HepG2 (cell line): ENCODE results near the gene LAMB2. TPM values are rescaled to one million over a fixed set of nuclear protein-coding genes. Genes with fewer than 3 reads are reported as not detected.

Experiments used
- ARID2 ChIP-seq: sonication (generic); formaldehyde crosslinking; IDR thresholded peaks from 2 replicates; pipeline ENCODE4 v1.8.1; 2022; ENCODE audit warnings: mild to moderate bottlenecking, missing genetic modification reagents, borderline replicate concordance
- ARID4A ChIP-seq: sonication (generic); formaldehyde crosslinking; IDR thresholded peaks from 2 replicates; pipeline ENCODE4 v1.5.0; 2020; ENCODE audit warnings: mild to moderate bottlenecking, missing genetic modification reagents, borderline replicate concordance
- FOXK1 ChIP-seq: sonication (generic); formaldehyde crosslinking; IDR thresholded peaks from 2 replicates; pipeline ENCODE4 v1.4.0; 2020; ENCODE audit warnings: low read depth, missing genetic modification reagents, borderline replicate concordance
- GPBP1L1 ChIP-seq: sonication (generic); formaldehyde crosslinking; IDR thresholded peaks from 2 replicates; pipeline ENCODE4 v1.5.0; 2020; ENCODE audit warnings: mild to moderate bottlenecking, missing genetic modification reagents
- HNF4A ChIP-seq: sonication (generic); formaldehyde crosslinking; IDR thresholded peaks from 2 replicates; pipeline ENCODE4 v1.4.0; 2020; ENCODE audit warnings: missing genetic modification reagents
- NFE2L1 ChIP-seq: sonication (generic); formaldehyde crosslinking; IDR thresholded peaks from 2 replicates; pipeline ENCODE4 v1.4.0; 2020; ENCODE audit warnings: missing genetic modification reagents, mild to moderate bottlenecking, borderline replicate concordance
- SKIL ChIP-seq: sonication (generic); formaldehyde crosslinking; IDR thresholded peaks from 2 replicates; pipeline ENCODE4 v1.8.0; 2022; ENCODE audit warnings: missing genetic modification reagents, mild to moderate bottlenecking, moderate library complexity, borderline replicate concordance
- SMYD3 ChIP-seq: sonication (generic); formaldehyde crosslinking; IDR thresholded peaks from 2 replicates; pipeline ENCODE4 v1.8.1; 2023; ENCODE audit warnings: mild to moderate bottlenecking, missing genetic modification reagents
- TARDBP ChIP-seq: sonication (generic); formaldehyde crosslinking; IDR thresholded peaks from 2 replicates; pipeline ENCODE4 v1.8.0; 2022; ENCODE audit warnings: mild to moderate bottlenecking, missing genetic modification reagents
- WIZ ChIP-seq: sonication (generic); formaldehyde crosslinking; IDR thresholded peaks from 2 replicates; pipeline ENCODE4 v1.5.1; 2020; ENCODE audit warnings: mild to moderate bottlenecking, missing genetic modification reagents
- ZMAT3 ChIP-seq: sonication (generic); formaldehyde crosslinking; conservative IDR thresholded peaks from 2 replicates; pipeline ENCODE4 v1.7.0; 2021; ENCODE audit warnings: missing genetic modification reagents
- ZNF382 ChIP-seq: sonication (generic); formaldehyde crosslinking; IDR thresholded peaks from 2 replicates; pipeline ENCODE4 v1.5.0; 2020; ENCODE audit warnings: missing genetic modification reagents, mild to moderate bottlenecking, borderline replicate concordance
- ZNF598 ChIP-seq: sonication (generic); formaldehyde crosslinking; IDR thresholded peaks from 2 replicates; pipeline ENCODE4 v1.5.1; 2020; ENCODE audit warnings: mild to moderate bottlenecking, missing genetic modification reagents, borderline replicate concordance
- ZNF652 ChIP-seq: IDR thresholded peaks from 2 replicates; pipeline ENCODE4 v1.6.1; 2016; ENCODE audit warnings: low read depth, borderline replicate concordance
- ZNF883 ChIP-seq: sonication (generic); formaldehyde crosslinking; IDR thresholded peaks from 2 replicates; pipeline ENCODE4 v1.5.1; 2020; ENCODE audit warnings: mild to moderate bottlenecking, missing genetic modification reagents; ENCODE audit errors: not compliant biosample characterization
- ZSCAN12 ChIP-seq: sonication (generic); formaldehyde crosslinking; IDR thresholded peaks from 2 replicates; pipeline ENCODE4 v1.9.0; 2021; ENCODE audit warnings: mild to moderate bottlenecking, missing genetic modification reagents
- polyA plus RNA-seq, 8 experiments: library from polyadenylated mRNA; depleted of rRNA in 3 of 8; stranded (reverse) in 7 of 8; unstranded in 1 of 8; fragments of >200 nt; fragmentation: Illumina TruSeq in 4 of 8; extraction: Trizol in 4 of 8; gene quantifications; 2 replicates each; pipeline versions ENCODE4 v1.2.1 to v1.2.3, GENCODE V29; 2011 to 2016; ENCODE audit warnings: low read depth in 4 of 8, missing spikeins in 1 of 8, mixed read lengths in 1 of 8; ENCODE audit not compliant: insufficient read depth in 1 of 8
- total RNA-seq, 5 experiments: library from RNA; depleted of rRNA; stranded (reverse); fragments of >200 nt; fragmentation: Illumina TruSeq; extraction: Trizol; gene quantifications; 2 replicates each; pipeline ENCODE4 v1.2.3, GENCODE V29; 2016; ENCODE audit warnings: low read depth in 1 of 5
- TF ChIP-seq, protein P1 (sequence below): sonication (generic); formaldehyde crosslinking; IDR thresholded peaks from 2 replicates; pipeline ENCODE4 v1.4.0; 2020; ENCODE audit warnings: missing genetic modification reagents, borderline replicate concordance
- TF ChIP-seq, protein P2 (sequence below): sonication (generic); formaldehyde crosslinking; IDR thresholded peaks from 2 replicates; pipeline ENCODE4 v1.5.0; 2020; ENCODE audit warnings: missing genetic modification reagents

The LAMB2 gene
- total and polyA plus RNA-seq, 2 of the 13 experiments (the other 11 are each of a cell fraction or from before 2014, with no cell fraction given), result 208 to 443 TPM

DNA sequence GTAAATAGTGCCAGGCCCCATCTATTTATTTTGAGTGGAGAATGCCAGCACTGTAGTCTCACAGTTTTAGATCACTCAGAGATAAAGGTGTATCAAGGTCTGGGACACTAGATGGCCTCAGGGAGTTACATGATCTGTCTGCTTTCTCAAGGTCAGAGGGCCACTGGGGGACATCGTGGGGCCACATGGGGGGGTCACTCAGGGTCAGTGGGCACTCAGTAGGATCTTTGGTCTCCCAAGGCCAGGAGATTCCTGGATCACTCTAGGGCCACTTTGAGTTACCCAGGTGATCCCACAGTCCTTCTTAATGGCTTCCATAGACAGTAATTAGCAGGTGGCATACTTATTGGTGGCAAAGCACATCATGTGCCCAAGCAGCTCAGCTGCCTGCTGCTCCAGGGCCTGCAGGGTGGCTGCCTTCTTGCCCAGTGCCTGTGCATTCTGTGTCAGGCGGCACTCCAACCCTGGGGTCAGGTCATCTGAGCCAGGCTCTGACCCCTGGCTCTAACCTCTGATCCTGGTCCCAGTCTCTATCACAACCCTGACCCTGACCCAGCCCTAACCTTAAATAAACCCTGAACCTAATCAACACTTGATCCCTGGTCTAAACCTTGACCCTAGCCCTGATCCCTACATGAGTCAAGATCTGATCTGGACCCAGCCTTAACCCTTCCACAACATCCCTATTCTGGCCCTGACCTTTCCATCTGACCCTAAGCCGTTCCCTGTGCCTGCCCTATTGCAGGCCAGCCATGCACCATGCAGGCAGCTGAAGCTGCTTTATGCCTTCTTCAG is 1.8 kb upstream of the LAMB2 start (continued):
- 0 out of 2 replicates have a peak, but pooled peaks have one; percentile 32 for TF ChIP-seq SMYD3 (CRISPR knock-in tag)
- TF ChIP-seq, protein P1, sequence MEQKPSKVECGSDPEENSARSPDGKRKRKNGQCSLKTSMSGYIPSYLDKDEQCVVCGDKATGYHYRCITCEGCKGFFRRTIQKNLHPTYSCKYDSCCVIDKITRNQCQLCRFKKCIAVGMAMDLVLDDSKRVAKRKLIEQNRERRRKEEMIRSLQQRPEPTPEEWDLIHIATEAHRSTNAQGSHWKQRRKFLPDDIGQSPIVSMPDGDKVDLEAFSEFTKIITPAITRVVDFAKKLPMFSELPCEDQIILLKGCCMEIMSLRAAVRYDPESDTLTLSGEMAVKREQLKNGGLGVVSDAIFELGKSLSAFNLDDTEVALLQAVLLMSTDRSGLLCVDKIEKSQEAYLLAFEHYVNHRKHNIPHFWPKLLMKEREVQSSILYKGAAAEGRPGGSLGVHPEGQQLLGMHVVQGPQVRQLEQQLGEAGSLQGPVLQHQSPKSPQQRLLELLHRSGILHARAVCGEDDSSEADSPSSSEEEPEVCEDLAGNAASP (CRISPR knock-in tag), result peak; percentile 74; the same call in 1 of the 2 replicates
- no peak for TF ChIP-seq NFE2L1
- TF ChIP-seq, protein P2, sequence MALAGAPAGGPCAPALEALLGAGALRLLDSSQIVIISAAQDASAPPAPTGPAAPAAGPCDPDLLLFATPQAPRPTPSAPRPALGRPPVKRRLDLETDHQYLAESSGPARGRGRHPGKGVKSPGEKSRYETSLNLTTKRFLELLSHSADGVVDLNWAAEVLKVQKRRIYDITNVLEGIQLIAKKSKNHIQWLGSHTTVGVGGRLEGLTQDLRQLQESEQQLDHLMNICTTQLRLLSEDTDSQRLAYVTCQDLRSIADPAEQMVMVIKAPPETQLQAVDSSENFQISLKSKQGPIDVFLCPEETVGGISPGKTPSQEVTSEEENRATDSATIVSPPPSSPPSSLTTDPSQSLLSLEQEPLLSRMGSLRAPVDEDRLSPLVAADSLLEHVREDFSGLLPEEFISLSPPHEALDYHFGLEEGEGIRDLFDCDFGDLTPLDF (CRISPR knock-in tag), result no peak
- no peak for TF ChIP-seq FOXK1 (CRISPR knock-in tag)
- TF ChIP-seq SKIL, result peak; percentile 13; the same call in 1 of the 2 replicates
- peak; percentile 39; the same call in 1 of the 2 replicates for TF ChIP-seq ARID4A (CRISPR knock-in tag)
- no peak for TF ChIP-seq ZNF382 (CRISPR knock-in tag)
- peak; percentile 15 for TF ChIP-seq ZNF883 (CRISPR knock-in tag)
- TF ChIP-seq ZSCAN12, result no peak
- peak; percentile 61; the same call in 1 of the 2 replicates for TF ChIP-seq ZNF652 (CRISPR knock-in tag)
- no peak for TF ChIP-seq GPBP1L1
- no peak for TF ChIP-seq TARDBP (CRISPR knock-in tag)
- no peak for TF ChIP-seq ZMAT3 (CRISPR knock-in tag)
- 0 out of 2 replicates have a peak, but pooled peaks have one; percentile 23 for TF ChIP-seq ARID2 (CRISPR knock-in tag)
- no peak for TF ChIP-seq ZNF598 (CRISPR knock-in tag)
- TF ChIP-seq WIZ, result no peak
- TF ChIP-seq HNF4A (CRISPR knock-in tag), result peak; percentile 94
